ENCODE measurements around the gene BBX.

The BBX gene

DNA sequence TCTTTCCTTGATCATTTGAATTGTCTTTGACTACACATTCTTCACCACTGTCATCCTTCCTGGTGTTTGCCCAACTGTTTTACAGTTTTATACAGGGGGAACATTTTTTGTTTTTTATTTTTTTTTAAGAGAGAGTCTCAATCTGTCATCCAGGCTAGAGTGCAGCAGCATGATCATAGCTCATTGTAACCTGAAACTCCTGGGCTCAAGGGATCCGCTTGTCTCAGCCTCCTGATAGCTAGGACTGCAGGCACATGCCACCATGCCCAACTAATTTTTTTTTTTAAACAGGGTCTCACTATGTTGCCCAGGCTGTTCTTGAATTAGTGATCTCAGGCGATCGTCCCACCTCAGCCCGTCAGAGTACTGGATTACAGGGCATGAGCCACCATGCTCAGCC, 222.6 kb downstream of the BBX start:
- no peak for DNase-seq (ENCODE audit: low read depth, low spot score)

DNA sequence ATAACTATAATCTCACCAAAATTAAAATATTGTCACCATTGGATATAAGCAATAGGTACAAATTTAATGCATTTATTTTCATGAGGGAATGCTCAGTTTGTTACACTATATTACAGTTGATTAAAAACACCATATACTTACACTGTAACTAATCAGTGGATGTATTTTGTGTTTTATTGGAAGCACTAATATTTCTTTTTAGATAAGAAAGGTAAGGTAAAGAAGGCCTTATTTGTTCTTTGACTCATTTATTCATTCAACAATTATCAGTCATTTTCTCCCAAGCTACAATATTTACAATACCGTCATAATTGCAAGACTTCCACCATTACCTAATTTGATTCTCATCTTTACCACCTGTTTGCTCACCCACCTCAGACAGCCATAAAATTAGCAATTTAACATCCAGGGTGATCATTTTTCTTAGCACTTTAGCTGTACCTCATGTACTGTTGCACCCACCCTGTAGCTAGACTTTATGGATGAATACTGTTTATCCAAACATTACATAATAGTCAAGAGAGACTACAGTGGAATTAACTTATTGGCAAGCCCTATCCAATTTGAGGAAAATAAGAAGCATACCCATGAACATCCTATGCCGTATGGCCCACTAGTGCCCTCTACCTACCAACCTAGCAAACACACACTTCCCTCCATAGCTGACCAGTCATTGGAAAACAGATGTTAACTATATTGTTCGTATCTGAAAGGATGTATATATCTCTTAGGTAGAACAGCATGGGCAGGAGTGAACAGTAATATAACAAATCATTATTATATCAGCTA, 229.6 kb downstream of the BBX start:
- DNase-seq (ENCODE audit: low read depth, low spot score) = no peak

- no peak for DNase-seq (ENCODE audit: low read depth, low spot score)
Observed at GRCh38 chr3:107753494-107753893, 230.7 kb downstream of the BBX start.

- DNase-seq (ENCODE audit: low read depth, low spot score) = no peak
Observed at GRCh38 chr3:107753976-107754375, 231.2 kb downstream of the BBX start.

GRCh38 chr3:107756649-107757048, 233.9 kb downstream of the BBX start:
- no peak for DNase-seq (ENCODE audit: low read depth, low spot score)

GRCh38 chr3:107757140-107757539, 234.4 kb downstream of the BBX start:
- no peak for DNase-seq (ENCODE audit: low read depth, low spot score)

GRCh38 chr3:107760144-107760543, 237.4 kb downstream of the BBX start:
- DNase-seq (ENCODE audit: low read depth, low spot score) = no peak

- DNase-seq (ENCODE audit: low read depth, low spot score) = no peak
Observed at GRCh38 chr3:107761391-107761790, 238.6 kb downstream of the BBX start.

DNA sequence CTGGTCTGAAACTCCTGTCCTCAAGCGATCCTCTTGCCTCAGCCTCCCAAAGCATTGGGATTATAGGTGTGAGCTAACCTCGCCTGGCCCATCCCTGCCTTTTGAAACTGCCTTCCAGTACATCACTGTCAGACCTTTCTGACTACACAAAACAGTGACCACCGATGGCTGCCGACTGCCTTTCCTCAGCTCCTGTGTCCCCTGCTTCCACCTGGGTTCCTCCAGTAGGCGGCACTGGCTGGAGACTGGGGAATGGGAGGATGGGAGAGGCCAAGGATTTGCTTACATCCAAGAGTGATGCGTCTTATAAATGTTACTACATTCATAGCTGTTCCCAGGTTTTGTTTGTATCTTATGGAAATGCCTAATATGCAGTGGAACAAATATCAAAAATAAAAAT, 242.8 kb downstream of the BBX start:
- no peak for DNase-seq (ENCODE audit: low read depth, low spot score)

DNA sequence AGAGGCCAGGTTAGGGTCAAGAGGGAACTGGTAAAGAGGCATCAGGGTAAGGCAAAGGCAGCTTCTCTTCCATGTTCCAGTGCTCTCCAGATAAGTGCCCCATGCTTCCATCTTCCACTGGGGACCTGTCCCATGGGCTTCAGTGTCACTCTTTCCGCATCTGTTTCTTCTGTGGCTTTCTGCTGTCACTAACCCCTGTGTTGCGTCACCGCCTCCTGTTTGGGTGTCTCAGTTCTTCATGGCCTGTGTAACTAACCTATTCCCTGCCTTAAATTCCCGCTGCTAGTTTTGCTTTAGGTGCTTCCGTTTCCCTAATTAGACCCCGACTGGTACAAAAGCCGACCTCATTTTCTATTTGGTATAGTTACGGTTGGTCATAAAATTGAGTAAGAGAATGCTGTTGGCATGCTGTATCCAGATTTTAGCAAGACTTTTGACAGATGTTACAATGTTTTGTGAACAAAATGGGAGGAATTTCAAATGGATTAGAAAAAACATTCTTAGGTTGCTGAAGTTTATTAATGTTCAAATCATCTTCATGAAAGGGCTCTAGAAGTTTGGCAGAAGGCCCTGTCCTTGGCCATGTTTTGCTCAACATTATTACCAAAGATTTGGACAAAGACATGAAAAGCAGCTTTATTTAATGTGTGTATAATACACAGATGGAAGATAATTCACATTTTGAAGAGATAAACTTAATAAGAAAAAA, 245.3 kb downstream of the BBX start:
- no peak for DNase-seq (ENCODE audit: low read depth, low spot score)

- no peak for DNase-seq (ENCODE audit: low read depth, low spot score)
Observed at GRCh38 chr3:107769882-107770281, 247.1 kb downstream of the BBX start.

DNA sequence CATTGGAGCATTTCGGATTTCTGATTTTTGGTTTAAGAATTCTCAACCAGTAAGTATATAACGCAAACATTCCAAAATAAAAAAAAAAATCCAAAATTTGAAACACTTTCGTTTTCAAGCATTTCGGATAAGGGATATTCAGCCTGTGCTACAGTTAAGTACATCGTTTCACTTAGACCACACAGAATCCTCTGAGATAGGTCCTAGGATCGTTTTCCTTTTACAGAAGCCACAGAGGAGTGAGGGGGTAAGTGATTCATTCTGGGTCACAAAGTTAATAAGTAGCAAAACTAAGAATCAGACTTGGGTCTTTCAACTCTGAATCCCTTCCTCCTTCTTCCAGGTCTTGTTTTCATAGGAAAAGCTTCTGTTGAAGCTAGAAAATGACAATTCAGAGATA, 249.3 kb downstream of the BBX start:
- DNase-seq (ENCODE audit: low read depth, low spot score) = no peak

DNA sequence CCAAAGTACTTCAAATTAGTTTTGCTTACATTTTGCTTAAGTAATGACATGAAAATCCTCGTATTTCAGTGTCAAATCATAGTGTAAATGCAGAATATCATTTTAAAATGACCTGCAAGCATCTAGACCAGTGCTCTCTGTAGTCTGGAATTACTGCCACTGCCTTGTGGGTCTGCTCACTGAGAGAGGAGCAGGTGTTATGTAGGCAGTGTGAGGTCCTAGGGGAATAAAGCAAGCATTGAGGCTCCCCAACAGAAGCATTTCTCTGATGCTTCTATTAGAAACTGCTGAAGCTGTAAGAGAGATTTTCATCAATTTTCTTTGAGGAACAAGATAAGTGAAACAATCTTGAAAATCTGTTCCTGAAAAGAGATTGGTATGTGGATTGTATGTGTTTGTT, 253.2 kb downstream of the BBX start:
- no peak for DNase-seq (ENCODE audit: low read depth, low spot score)

- no peak for DNase-seq (ENCODE audit: low read depth, low spot score)
Observed at GRCh38 chr3:107781253-107781652, 258.5 kb downstream of the BBX start.

- no peak for DNase-seq (ENCODE audit: low read depth, low spot score)
Observed at GRCh38 chr3:107782054-107782453, 259.3 kb downstream of the BBX start.

DNA sequence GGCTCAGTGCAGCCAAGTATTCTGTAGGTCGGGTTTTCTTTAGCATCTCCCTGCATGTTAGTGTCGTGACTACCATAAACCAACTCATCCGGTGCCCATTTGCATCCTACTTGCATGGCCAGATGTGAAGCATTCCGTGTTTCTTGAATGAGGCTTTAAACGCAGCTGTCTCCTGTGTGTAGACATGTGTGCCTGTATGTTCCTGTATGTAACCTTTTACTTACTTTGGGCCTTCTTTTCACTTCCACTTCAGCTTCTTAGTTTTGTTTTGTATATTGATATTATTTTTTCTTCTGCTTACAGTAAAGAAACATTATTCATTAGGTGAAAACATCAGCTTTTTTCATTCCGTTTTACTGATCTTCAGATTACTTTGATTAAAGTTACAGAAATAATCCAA, 267.9 kb downstream of the BBX start:
- DNase-seq (ENCODE audit: low read depth, low spot score) = no peak

- DNase-seq (ENCODE audit: low read depth, low spot score) = no peak
Observed at GRCh38 chr3:107791027-107791426, 268.3 kb downstream of the BBX start.

DNA sequence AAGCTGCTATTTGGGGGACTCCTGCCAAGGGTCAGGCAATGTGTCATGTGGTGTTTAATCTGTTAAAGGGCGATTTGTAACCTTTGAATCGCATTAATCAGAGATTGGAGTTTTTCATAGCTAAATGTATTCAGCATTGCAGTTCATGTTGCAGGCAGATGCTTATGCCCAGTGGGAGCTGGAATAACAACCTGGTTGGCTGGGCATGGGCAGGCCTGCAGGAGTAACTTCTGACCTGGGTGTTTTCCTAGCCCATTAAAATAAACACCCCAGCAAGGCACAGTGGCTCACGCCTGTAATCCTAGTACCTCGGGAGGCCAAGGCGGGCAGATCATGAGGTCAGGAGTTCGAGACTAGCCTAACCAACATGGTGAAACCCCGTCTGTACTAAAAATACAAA, 268.7 kb downstream of the BBX start:
- no peak for DNase-seq (ENCODE audit: low read depth, low spot score)

DNA sequence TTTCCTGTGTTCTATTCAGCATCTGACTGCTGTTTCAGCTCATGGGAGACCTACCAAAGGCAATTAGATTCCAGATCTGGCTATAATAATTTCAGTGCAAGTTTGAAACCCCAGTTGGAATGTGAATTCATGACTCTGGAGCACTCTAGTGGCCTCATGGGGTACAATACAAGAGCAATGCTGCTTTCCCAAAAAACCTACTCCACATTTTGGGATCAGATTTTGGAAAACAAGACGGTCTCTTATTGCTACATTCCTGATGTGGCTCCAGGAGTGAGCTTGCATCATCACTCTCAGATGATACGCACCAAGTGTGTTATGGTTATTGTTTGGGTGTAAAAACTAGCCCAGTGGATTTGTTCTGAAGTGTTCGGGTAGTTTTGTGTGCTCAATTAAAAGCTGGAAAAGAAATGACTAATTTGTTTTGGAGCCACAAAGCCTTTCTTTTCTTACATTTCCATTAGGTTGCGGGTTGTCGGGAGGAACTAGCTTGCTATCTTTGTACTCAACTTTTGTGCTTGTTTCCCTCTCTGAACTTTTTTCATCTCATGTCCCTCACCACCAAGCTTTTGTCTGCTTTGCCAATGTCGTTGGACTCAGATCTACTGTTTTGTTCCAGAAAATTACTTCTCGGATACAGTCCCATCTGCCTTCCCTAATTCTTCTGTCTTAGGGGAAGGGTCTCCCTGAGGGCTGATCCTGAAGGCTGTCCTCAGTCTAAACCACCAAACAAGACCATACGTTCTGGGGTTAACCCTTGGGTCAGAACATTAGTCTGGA, 272.1 kb downstream of the BBX start:
- DNase-seq (ENCODE audit: low read depth, low spot score) = no peak

- DNase-seq (ENCODE audit: low read depth, low spot score) = no peak
Observed at GRCh38 chr3:107795514-107796094, 272.8 kb downstream of the BBX start.

DNA sequence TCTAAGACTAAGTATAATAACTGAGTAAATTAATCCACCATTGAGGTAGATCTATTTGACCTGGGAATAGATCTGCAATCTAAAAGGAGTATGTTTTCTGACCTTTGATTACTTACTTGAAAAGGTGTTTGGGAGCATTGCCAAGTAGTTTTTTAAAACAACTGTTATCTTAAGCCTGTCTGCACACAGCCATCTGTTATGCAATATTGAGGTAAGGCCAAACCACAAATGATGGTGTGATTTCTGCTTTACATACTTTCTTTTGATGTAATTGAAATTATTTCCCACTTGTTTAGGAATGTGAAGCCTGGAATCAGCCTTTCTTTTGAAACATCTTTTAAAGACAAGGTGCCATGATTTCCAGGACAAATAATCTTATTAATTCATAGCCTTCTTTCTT, 274.0 kb downstream of the BBX start:
- DNase-seq (ENCODE audit: low read depth, low spot score) = no peak

DNA sequence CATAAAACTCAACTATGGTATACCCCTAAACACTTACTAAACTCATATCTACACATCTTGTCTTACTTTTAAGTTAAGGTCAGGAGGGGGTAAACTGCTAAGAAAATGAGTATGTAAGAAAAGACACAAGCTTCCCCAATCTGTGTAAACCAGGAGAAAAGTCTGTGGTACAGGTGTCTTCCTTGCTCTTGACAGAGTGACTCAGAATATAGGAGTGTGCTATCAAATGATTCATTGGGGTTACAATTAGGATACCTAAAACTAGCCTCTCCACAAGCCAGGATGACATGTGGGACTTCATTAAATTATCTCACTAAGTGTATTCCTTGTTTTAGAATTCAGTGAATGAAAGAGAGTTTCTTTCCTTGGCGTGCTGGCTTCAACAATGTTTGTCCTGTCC, 274.8 kb downstream of the BBX start:
- no peak for DNase-seq (ENCODE audit: low read depth, low spot score)
